ENCODE measurements around the gene RIPK4. TPM values are rescaled to one million over a fixed set of nuclear protein-coding genes. Genes with fewer than 3 reads are reported as not detected.

RIPK4 gene
- total and polyA plus RNA-seq, 2 of the 13 experiments (the other 11 are each of a cell fraction or from before 2014, with no cell fraction given), result 3.1 to 4.9 TPM

DNA sequence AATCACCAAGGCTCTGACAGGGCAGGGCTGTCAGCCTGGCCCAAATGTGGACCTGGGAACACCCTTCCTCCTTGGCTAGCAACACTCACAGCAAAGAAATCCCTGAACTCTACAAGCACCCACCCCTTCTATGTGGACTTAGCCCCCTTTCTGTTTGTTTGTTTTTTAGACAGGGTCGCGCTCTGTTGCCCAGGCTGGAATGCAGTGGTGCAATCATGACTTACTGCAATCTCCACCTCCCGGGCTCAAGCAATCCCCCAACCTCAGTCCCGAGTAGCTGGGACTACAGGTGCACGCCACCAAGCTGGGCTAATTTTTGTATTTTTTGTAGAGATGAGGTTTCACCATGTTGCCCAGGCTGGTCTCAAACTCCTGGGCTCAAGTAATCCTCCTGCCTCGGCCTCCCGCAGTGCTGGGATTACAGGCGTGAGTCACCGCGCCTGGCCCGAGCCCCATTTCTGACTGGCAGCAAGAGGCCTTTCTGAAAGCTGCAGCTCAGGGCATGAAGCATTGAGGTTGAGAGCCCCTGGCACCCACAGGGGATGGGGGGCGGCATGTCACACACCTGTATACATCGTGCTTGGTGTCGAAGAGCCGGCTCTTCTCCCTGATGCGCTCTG, 16.2 kb downstream of the RIPK4 start (continued):
- TF ChIP-seq, protein P1, sequence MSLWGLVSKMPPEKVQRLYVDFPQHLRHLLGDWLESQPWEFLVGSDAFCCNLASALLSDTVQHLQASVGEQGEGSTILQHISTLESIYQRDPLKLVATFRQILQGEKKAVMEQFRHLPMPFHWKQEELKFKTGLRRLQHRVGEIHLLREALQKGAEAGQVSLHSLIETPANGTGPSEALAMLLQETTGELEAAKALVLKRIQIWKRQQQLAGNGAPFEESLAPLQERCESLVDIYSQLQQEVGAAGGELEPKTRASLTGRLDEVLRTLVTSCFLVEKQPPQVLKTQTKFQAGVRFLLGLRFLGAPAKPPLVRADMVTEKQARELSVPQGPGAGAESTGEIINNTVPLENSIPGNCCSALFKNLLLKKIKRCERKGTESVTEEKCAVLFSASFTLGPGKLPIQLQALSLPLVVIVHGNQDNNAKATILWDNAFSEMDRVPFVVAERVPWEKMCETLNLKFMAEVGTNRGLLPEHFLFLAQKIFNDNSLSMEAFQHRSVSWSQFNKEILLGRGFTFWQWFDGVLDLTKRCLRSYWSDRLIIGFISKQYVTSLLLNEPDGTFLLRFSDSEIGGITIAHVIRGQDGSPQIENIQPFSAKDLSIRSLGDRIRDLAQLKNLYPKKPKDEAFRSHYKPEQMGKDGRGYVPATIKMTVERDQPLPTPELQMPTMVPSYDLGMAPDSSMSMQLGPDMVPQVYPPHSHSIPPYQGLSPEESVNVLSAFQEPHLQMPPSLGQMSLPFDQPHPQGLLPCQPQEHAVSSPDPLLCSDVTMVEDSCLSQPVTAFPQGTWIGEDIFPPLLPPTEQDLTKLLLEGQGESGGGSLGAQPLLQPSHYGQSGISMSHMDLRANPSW (CRISPR knock-in tag; IDR thresholded peaks at IDR 0.05; ENCODE audit: borderline replicate concordance), result no peak
- TF ChIP-seq MED13 (CRISPR knock-in tag; IDR thresholded peaks at IDR 0.05) (no peak), ZSCAN30 (CRISPR knock-in tag; IDR thresholded peaks at IDR 0.05) (no peak), GTF3A (CRISPR knock-in tag; conservative IDR thresholded peaks at IDR 0.05) (no peak), ZFP36L1 (CRISPR knock-in tag; IDR thresholded peaks at IDR 0.05) (no peak), RFX1 (IDR thresholded peaks at IDR 0.05) (no peak), ZNF235 (CRISPR knock-in tag; IDR thresholded peaks at IDR 0.05; ENCODE audit: borderline replicate concordance) (no peak), SRSF1 (optimal IDR thresholded peaks at IDR 0.05; ENCODE audit: low read depth, low read length) (no peak), RARG (CRISPR knock-in tag; IDR thresholded peaks at IDR 0.05; ENCODE audit: low read depth) (no peak), ZNF234 (CRISPR knock-in tag; conservative IDR thresholded peaks at IDR 0.05) (no peak), MYNN (CRISPR knock-in tag; IDR thresholded peaks at IDR 0.05; ENCODE audit: low read depth) (no peak), XBP1 (CRISPR knock-in tag; IDR thresholded peaks at IDR 0.05) (no peak), ZBTB1 (CRISPR knock-in tag; IDR thresholded peaks at IDR 0.05; ENCODE audit: borderline replicate concordance) (no peak), AKAP8 (CRISPR knock-in tag; IDR thresholded peaks at IDR 0.05) (no peak), RAD51 (IDR thresholded peaks at IDR 0.05; ENCODE audit: borderline replicate concordance) (no peak), PCBP1 (IDR thresholded peaks at IDR 0.05; ENCODE audit: borderline replicate concordance, low read depth, low read length) (no peak), SIX4 (CRISPR knock-in tag; IDR thresholded peaks at IDR 0.05) (0 out of 2 replicates have a peak, but pooled peaks have one; percentile 34)
- TF ChIP-seq, protein P2, sequence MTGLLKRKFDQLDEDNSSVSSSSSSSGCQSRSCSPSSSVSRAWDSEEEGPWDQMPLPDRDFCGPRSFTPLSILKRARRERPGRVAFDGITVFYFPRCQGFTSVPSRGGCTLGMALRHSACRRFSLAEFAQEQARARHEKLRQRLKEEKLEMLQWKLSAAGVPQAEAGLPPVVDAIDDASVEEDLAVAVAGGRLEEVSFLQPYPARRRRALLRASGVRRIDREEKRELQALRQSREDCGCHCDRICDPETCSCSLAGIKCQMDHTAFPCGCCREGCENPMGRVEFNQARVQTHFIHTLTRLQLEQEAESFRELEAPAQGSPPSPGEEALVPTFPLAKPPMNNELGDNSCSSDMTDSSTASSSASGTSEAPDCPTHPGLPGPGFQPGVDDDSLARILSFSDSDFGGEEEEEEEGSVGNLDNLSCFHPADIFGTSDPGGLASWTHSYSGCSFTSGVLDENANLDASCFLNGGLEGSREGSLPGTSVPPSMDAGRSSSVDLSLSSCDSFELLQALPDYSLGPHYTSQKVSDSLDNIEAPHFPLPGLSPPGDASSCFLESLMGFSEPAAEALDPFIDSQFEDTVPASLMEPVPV (CRISPR knock-in tag; IDR thresholded peaks at IDR 0.05), result no peak
- TF ChIP-seq, protein P3, sequence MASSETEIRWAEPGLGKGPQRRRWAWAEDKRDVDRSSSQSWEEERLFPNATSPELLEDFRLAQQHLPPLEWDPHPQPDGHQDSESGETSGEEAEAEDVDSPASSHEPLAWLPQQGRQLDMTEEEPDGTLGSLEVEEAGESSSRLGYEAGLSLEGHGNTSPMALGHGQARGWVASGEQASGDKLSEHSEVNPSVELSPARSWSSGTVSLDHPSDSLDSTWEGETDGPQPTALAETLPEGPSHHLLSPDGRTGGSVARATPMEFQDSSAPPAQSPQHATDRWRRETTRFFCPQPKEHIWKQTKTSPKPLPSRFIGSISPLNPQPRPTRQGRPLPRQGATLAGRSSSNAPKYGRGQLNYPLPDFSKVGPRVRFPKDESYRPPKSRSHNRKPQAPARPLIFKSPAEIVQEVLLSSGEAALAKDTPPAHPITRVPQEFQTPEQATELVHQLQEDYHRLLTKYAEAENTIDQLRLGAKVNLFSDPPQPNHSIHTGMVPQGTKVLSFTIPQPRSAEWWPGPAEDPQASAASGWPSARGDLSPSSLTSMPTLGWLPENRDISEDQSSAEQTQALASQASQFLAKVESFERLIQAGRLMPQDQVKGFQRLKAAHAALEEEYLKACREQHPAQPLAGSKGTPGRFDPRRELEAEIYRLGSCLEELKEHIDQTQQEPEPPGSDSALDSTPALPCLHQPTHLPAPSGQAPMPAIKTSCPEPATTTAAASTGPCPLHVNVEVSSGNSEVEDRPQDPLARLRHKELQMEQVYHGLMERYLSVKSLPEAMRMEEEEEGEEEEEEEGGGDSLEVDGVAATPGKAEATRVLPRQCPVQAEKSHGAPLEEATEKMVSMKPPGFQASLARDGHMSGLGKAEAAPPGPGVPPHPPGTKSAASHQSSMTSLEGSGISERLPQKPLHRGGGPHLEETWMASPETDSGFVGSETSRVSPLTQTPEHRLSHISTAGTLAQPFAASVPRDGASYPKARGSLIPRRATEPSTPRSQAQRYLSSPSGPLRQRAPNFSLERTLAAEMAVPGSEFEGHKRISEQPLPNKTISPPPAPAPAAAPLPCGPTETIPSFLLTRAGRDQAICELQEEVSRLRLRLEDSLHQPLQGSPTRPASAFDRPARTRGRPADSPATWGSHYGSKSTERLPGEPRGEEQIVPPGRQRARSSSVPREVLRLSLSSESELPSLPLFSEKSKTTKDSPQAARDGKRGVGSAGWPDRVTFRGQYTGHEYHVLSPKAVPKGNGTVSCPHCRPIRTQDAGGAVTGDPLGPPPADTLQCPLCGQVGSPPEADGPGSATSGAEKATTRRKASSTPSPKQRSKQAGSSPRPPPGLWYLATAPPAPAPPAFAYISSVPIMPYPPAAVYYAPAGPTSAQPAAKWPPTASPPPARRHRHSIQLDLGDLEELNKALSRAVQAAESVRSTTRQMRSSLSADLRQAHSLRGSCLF (CRISPR knock-in tag; IDR thresholded peaks at IDR 0.05; ENCODE audit: borderline replicate concordance), result no peak
- TF ChIP-seq, protein P4, sequence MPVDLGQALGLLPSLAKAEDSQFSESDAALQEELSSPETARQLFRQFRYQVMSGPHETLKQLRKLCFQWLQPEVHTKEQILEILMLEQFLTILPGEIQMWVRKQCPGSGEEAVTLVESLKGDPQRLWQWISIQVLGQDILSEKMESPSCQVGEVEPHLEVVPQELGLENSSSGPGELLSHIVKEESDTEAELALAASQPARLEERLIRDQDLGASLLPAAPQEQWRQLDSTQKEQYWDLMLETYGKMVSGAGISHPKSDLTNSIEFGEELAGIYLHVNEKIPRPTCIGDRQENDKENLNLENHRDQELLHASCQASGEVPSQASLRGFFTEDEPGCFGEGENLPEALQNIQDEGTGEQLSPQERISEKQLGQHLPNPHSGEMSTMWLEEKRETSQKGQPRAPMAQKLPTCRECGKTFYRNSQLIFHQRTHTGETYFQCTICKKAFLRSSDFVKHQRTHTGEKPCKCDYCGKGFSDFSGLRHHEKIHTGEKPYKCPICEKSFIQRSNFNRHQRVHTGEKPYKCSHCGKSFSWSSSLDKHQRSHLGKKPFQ (CRISPR knock-in tag; IDR thresholded peaks at IDR 0.05; ENCODE audit: insufficient replicate concordance), result no peak
